Smooth muscle cell (in vitro differentiated cells): ENCODE data around the gene FKBP10. TPM values are rescaled to one million over a fixed set of nuclear protein-coding genes. Genes with fewer than 3 reads are reported as not detected.

ENCODE experiments used
- DNase-seq: peaks from one replicate; lab custom pipeline; 2025; ENCODE audit not compliant: unreplicated experiment; lab: John Stamatoyannopoulos, UW
- H2AFZ ChIP-seq: fragments of 200-600 bp; sonication (generic); 2 replicates; pipeline ENCODE4 v1.6.0; 2016; ENCODE audit warnings: antibody characterized with exemption, low read depth, mild to moderate bottlenecking
- H3F3A ChIP-seq: fragments of 200-600 bp; sonication (generic); 2 replicates; pipeline ENCODE4 v1.6.0; 2017; ENCODE audit warnings: antibody characterized with exemption, low read depth
- H3K27ac ChIP-seq: fragments of 200-600 bp; sonication (generic); 2 replicates; pipeline ENCODE4 v1.5.1; 2016; ENCODE audit warnings: low read depth, mild to moderate bottlenecking
- H3K27me3 ChIP-seq: fragments of 200-600 bp; sonication (generic); 2 replicates; pipeline ENCODE4 v1.6.1; 2016; ENCODE audit warnings: low read depth, mild to moderate bottlenecking
- H3K36me3 ChIP-seq: fragments of 200-600 bp; sonication (generic); 2 replicates; pipeline ENCODE4 v1.5.1; 2016; ENCODE audit warnings: low read depth
- H3K4me1 ChIP-seq: fragments of 200-600 bp; sonication (generic); 2 replicates; pipeline ENCODE4 v1.5.1; 2016; ENCODE audit warnings: low read depth
- H3K4me2 ChIP-seq: fragments of 200-600 bp; sonication (generic); 2 replicates; pipeline ENCODE4 v1.6.0; 2016; ENCODE audit warnings: mild to moderate bottlenecking
- H3K4me3 ChIP-seq: fragments of 200-600 bp; sonication (generic); 2 replicates; pipeline ENCODE4 v1.5.1; 2016; ENCODE audit warnings: mild to moderate bottlenecking
- H3K79me2 ChIP-seq: fragments of 200-600 bp; sonication (generic); 2 replicates; pipeline ENCODE4 v1.6.0; 2016; ENCODE audit warnings: low read depth, mild to moderate bottlenecking
- H3K9ac ChIP-seq: fragments of 200-600 bp; sonication (generic); 2 replicates; pipeline ENCODE4 v1.6.0; 2016; ENCODE audit warnings: low read depth
- H3K9me3 ChIP-seq: fragments of 200-600 bp; sonication (generic); replicated peaks from 2 replicates; pipeline ENCODE4 v1.5.1; 2016; ENCODE audit warnings: low read depth
- H4K20me1 ChIP-seq: fragments of 200-600 bp; sonication (generic); 2 replicates; pipeline ENCODE4 v1.6.0; 2016; ENCODE audit warnings: low read depth
- CTCF ChIP-seq: fragments of 200-600 bp; sonication (generic); IDR thresholded peaks from 2 replicates; pipeline ENCODE4 v1.5.1; 2017; ENCODE audit warnings: borderline replicate concordance, mild to moderate bottlenecking, antibody characterized with exemption; ENCODE audit not compliant: insufficient read depth, poor library complexity, severe bottlenecking
- WGBS: methylation state at CpG from one replicate; pipeline ENCODE4 v1.1.7; 2016; ENCODE audit warnings: low lambda C conversion rate; 5-methylcytosine and 5-hydroxymethylcytosine counted together
- polyA plus RNA-seq: library from polyadenylated mRNA; unstranded; fragments of >200 nt; fragmentation: Nextera tagmentation; extraction: Ambion mirVana; gene quantifications from 2 replicates; pipeline ENCODE4 v1.2.1, GENCODE V29; 2016
- total RNA-seq: library from RNA; depleted of rRNA; stranded (reverse); fragments of >200 nt; gene quantifications from 2 replicates; pipeline ENCODE4 v1.2.3, GENCODE V29; 2014

The FKBP10 gene
- total and polyA plus RNA-seq, 2 experiments from 2014 or later: 289 to 603 TPM

- WGBS: 95% methylated on average over 8 of the region's 8 CpGs
- Histone ChIP-seq H3K27me3 (no peaks in the 10 kb centered on the region), H4K20me1 (peaks cover 58% of the 10 kb centered on the region), H3K9me3 (no peaks in the 10 kb centered on the region), H2AFZ (no peak overlapping the region), H3K79me2 (peaks cover 29% of the 10 kb centered on the region), H3K4me1 (peaks cover 18% of the 10 kb centered on the region), H3K9ac (no peak overlapping the region), H3F3A (peaks cover 19% of the 10 kb centered on the region), H3K4me3 (no peak overlapping the region), H3K36me3 (no peaks in the 10 kb centered on the region), H3K4me2 (no peak overlapping the region), H3K27ac (no peak overlapping the region)
- no peak for DNase-seq
- TF ChIP-seq CTCF: no peak
Observed at GRCh38 chr17:41806685-41807445, 5.9 kb upstream of the FKBP10 start.

- H3K4me2 ChIP-seq: peak overlapping the region; percentile 96
- no peak for TF ChIP-seq CTCF
- H3K9ac ChIP-seq: peak overlapping the region; percentile 51
- H3K4me1 ChIP-seq: peaks cover 36% of the 10 kb centered on the region
- WGBS: 18% methylated on average over 58 of the region's 58 CpGs
- no peaks in the 10 kb centered on the region for H3K27me3 ChIP-seq
- no peaks in the 10 kb centered on the region for H3K9me3 ChIP-seq
- DNase-seq: no peak
- H2AFZ ChIP-seq: peak overlapping the region; percentile 80
- H3F3A ChIP-seq: peaks cover 8% of the 10 kb centered on the region
- H3K36me3 ChIP-seq: no peaks in the 10 kb centered on the region
- peaks cover 60% of the 10 kb centered on the region for H3K79me2 ChIP-seq
- peaks cover 65% of the 10 kb centered on the region for H4K20me1 ChIP-seq
- peak overlapping the region; percentile 88 for H3K4me3 ChIP-seq
- peak overlapping the region; percentile 92 for H3K27ac ChIP-seq
Observed at GRCh38 chr17:41810659-41811548, 1.9 kb upstream of the FKBP10 start.

DNA sequence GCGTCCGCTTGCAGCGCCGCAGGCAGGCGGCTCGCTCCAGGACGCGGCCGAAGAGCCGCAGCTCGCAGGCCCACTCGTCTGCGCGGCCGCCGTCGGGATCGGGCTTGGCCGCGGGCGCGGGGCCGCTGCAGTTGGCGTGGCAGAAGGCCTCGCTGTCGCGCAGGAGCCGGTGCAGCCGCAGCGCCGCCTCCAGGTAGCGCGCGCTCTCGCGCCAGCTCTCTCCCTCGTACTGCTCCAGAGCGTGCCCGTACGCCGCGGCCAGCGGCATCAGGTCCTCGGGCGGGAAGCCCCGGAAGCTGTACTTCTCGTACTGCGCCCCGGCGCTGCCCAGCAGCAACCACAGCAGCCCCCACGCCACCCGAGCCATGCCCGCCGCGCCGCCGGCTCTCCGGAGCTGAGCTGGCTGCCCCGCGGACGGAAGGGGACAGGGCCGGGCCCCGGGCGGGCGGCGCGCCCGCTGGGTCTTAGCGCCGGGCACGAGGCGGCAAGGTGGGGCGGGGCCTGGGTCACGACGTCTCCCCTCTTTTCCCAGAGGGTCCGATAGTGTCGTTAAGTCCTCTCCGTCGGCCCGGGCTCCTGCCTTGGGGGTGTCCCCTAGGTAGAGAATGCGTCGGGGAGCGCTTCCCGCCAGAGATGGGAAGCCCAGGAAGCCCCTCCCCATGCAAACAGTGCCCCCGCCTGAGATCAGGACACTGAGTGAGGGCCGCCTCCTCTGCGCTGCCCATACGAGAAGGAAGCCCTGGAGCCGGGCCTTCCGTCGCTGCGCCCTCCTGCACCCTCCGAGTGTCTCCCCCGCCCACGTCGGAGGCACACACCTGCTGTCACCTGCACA is 1.0 kb upstream of the FKBP10 start, which contains the start of gene P3H4:
P3H4 (minus strand) TSS at position 401 of the 832 bp plus-strand sequence; CDS start at position 367, 34 bp downstream.
- H4K20me1 ChIP-seq: peaks cover 67% of the 10 kb centered on the region
- no peaks in the 10 kb centered on the region for H3K27me3 ChIP-seq
- peak; percentile 49 for TF ChIP-seq CTCF
- peak within 1 kb of the TSS; percentile 88 for H3K4me3 ChIP-seq
- H3F3A ChIP-seq: peaks cover 8% of the 10 kb centered on the region
- H3K36me3 ChIP-seq: no peaks in the 10 kb centered on the region
- 1% methylated on average over 68 of the region's 96 CpGs for WGBS
- peaks cover 68% of the 10 kb centered on the region for H3K79me2 ChIP-seq
- peak within 1 kb of the TSS; percentile 92 for H3K27ac ChIP-seq
- H3K9me3 ChIP-seq: no peaks in the 10 kb centered on the region
- H3K9ac ChIP-seq: peak within 1 kb of the TSS; percentile 90
- DNase-seq: peak; percentile 90
- peak within 1 kb of the TSS; percentile 80 for H2AFZ ChIP-seq
- H3K4me2 ChIP-seq: peak within 1 kb of the TSS; percentile 96
- peaks cover 36% of the 10 kb centered on the region for H3K4me1 ChIP-seq
